HAP-1 (cell line): ENCODE results near the gene ADRM1.

Experiments
- DNase-seq, 2 experiments: peaks; one replicate each; pipeline ENCODE4 v3.0.0-alpha.2; 2016 to 2020; ENCODE audit warnings: low spot score in 2 of 2
- H3K27me3 ChIP-seq: fragments of 250-450 bp; sonication (Bioruptor Pico); 2 replicates; pipeline ENCODE4 v1.5.1; 2020; ENCODE audit warnings: low read depth, mild to moderate bottlenecking, moderate library complexity
- H3K36me3 ChIP-seq: fragments of 250-450 bp; sonication (Bioruptor Pico); replicated peaks from 2 replicates; pipeline ENCODE4 v1.5.1; 2020; ENCODE audit warnings: mild to moderate bottlenecking
- H3K4me1 ChIP-seq: fragments of 250-450 bp; sonication (Bioruptor Pico); 2 replicates; pipeline ENCODE4 v1.5.1; 2020; ENCODE audit warnings: mild to moderate bottlenecking
- H3K4me3 ChIP-seq: fragments of 250-450 bp; sonication (Bioruptor Pico); 2 replicates; pipeline ENCODE4 v1.5.1; 2020; ENCODE audit warnings: mild to moderate bottlenecking, moderate library complexity
- H3K9me3 ChIP-seq: fragments of 250-450 bp; sonication (Bioruptor Pico); 2 replicates; pipeline ENCODE4 v1.5.1; 2020; ENCODE audit warnings: mild to moderate bottlenecking, moderate library complexity
- in situ Hi-C: fragments of 300-500 bp; cut with MboI; formaldehyde crosslinking; loops from 3 replicates; pipeline ENCODE4 v1.14.3; 2020; ENCODE audit warnings: low sequenced_read_pairs, inconsistent platforms, mixed read lengths

Gene ADRM1

DNA sequence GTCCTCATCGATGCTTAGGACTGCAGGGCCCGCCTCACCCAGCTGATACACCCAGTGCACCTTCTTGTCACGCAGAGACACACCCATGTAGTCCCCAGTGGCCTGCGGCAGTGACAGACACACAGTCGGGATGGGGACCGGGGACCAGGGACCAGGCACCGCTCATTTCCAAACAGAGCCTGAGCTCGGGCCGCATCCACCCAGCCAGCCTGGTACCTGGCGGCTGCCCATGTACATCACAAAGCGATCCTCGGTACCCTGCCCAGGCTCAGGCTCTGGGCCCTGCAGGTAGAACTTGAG is 11.5 kb downstream of the ADRM1 start:
- Histone ChIP-seq H3K9me3 (no peaks in the 10 kb centered on the region), H3K36me3 (peaks cover 72% of the 10 kb centered on the region), H3K4me1 (no peaks in the 10 kb centered on the region), H3K4me3 (no peak overlapping the region), H3K27me3 (no peaks in the 10 kb centered on the region)
- no peak for DNase-seq
- in situ Hi-C loops, result no loop called here

DNA sequence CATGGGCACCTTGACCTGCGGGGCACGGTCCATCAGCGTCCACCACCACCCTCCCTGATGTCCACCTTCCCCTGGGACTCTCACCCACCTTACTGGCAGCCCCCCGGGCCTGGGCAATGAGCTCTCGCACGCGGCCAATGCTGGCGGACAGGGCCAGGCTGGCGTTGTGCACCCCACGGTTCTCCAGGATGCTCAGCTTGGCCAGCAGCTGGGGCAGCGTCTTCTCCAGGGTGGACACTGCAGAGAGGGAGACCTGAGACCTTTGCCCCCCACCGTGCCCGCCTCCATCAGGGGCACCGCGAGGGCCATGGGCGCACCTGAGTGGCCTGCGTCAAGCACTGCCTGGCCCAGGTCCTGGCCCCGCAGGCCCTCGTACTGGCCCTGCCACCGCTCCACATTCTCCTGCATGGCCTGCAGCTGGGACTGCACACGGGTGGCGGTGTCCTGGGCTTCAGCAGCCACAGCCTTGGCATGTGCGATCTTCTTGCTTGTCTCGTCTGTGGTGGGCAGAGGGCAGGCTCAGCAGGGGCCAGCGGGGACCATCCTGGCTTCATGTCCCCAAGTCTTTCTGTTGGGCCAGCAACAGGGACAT is 12.0 kb downstream of the ADRM1 start:
- H3K4me3 ChIP-seq, result no peak overlapping the region
- in situ Hi-C loops, result no loop called here
- no peaks in the 10 kb centered on the region for H3K9me3 ChIP-seq
- H3K4me1 ChIP-seq, result no peaks in the 10 kb centered on the region
- H3K27me3 ChIP-seq, result no peaks in the 10 kb centered on the region
- no peak for DNase-seq
- peaks cover 75% of the 10 kb centered on the region for H3K36me3 ChIP-seq

DNA sequence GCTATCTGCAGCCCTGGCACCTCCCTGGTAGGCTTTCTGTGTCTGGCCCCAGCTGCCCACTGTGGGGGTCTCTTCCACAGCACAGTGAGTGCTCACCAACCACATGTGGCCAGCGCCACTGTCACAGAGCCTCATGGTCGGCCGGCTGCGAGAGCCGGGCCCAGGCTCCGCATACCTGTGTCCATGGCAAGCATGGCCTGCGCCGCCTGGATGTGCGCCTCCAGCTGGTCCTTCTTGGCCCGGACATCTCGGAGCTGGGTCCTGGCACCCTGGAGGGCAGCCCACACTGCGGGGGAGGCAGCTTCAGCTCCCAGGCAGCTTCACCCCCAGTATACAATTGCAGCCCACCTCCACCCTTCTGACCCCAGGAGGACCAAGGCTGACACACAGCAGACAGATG is 13.0 kb downstream of the ADRM1 start:
- H3K36me3 ChIP-seq, result peaks cover 73% of the 10 kb centered on the region
- in situ Hi-C loops, result no loop called here
- no peak for DNase-seq
- no peaks in the 10 kb centered on the region for H3K4me1 ChIP-seq
- no peak overlapping the region for H3K4me3 ChIP-seq
- H3K9me3 ChIP-seq, result no peaks in the 10 kb centered on the region
- no peaks in the 10 kb centered on the region for H3K27me3 ChIP-seq

DNA sequence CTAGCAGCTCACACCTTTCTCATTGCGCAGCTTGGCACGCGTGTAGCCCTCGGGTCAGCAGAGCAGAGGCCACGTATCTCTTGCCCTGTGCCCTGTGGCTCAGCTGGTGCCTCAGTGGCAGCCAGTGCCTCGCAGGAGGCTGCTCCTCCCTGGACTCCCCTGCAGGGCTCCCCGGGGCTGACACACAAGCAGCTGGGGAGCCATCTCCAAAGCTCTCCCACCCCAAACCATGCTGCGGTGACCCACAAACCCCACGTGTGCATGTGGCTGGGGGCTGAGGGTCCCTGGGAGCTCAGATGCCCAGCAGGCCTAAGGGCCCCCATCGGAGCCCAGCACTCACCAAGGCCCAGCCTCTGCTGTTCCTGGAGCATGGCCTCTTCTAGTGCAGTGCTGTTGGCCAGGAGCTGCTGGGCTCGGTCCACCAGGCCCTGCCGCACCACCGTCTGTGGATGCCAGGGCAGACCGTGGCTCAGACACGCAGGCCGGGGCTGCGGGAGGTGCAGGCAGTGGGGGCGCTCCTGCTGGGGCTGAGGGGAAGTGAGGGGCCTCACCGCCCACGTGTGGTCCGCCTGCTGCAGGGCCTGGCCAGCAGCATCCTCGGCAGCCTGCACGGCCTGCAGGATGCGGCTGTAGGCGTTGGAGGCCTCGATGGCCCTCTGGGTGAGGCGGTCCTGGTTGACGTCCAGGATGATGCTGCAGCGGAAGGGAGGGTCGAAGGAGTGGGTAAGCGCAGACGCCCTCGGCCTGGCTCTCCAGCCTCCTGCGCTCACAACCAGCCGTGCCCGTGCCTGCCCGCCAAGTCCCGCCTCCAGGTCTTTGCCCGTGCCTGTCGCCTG is 13.8 kb downstream of the ADRM1 start:
- no peak for DNase-seq
- H3K36me3 ChIP-seq, result peaks cover 66% of the 10 kb centered on the region
- in situ Hi-C loops, result no loop called here

DNA sequence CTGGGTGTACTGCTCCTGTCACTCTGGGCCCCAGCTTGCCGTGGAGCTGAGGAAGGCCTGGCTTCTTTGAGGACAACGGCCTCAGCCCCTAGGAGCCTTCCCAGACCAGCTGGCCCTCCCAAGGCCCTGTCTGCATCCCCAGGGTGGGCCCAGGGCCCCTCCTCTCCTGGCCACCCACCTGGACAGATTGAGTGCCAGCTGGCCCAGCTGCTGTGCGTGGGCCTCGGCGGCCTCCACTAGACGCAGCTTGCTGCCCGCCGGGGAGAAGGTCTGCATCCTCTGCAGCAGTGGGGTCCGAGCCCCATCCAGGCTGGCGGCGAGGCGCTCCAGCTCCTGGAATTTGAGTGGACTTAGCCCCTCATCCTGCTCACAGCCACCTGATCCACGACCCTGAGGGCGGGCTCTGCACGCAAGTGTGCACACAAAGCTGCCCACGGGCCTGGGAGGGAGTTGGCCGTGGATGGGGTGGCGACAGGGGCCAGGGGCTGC is 14.4 kb downstream of the ADRM1 start:
- DNase-seq, result no peak
- in situ Hi-C loops, result no loop called here
- H3K9me3 ChIP-seq, result no peaks in the 10 kb centered on the region
- no peak overlapping the region for H3K4me3 ChIP-seq
- H3K27me3 ChIP-seq, result no peaks in the 10 kb centered on the region
- H3K36me3 ChIP-seq, result peaks cover 68% of the 10 kb centered on the region
- no peaks in the 10 kb centered on the region for H3K4me1 ChIP-seq

More for the DNA sequence above, 13.8 kb downstream of the ADRM1 start:
- Histone ChIP-seq H3K27me3 (no peaks in the 10 kb centered on the region), H3K4me1 (no peaks in the 10 kb centered on the region), H3K4me3 (no peak overlapping the region), H3K9me3 (no peaks in the 10 kb centered on the region)

DNA sequence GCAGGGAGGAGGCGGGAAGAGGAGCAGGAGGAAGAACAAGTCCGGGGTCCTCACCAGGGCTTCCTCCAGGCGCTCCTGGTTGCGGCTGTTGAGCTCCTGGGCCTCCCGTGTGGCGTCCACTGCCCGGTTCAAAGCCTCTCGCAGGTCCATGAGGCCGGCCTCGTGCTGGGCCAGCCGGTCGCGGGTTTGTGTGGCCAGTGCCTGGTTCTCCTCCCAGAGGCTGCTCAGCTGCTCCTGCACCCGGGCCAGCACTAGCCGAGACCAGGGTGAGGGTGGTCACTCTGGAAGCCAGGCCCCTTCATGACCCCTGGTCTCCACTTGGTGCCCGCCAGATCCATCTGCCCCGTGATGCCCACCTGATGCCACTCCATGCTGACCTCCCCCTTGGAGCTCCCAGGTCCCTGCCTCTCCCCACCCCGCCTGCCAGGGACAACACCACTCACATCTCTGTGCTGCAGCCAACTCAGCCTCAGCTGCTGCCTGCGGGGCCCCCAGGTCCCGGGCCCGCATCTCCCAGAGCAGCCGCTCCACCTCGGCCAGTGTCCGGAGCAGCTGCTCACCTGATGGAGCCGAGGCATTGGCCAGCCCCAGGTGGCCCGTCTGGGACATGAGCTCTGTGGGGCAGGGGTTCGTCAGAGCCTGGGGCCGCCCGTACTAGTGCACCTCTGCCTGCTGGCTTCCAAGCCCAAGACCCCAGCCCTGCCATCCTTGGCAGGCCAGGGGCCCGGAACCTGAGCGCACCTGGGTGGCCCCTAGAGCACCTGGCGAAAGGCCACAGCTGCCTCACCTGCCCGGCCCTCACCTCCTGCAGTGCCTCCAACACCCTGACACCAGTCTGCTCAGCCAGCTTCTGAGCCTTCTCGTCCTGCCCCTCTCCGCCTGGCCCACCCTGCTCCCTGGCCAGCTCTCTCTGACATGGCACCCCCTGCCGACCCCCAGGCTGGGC is 15.9 kb downstream of the ADRM1 start:
- Histone ChIP-seq H3K27me3 (no peaks in the 10 kb centered on the region), H3K9me3 (no peaks in the 10 kb centered on the region), H3K4me3 (no peak overlapping the region), H3K36me3 (peaks cover 58% of the 10 kb centered on the region), H3K4me1 (no peaks in the 10 kb centered on the region)
- in situ Hi-C loops, result no loop called here
- no peak for DNase-seq

DNA sequence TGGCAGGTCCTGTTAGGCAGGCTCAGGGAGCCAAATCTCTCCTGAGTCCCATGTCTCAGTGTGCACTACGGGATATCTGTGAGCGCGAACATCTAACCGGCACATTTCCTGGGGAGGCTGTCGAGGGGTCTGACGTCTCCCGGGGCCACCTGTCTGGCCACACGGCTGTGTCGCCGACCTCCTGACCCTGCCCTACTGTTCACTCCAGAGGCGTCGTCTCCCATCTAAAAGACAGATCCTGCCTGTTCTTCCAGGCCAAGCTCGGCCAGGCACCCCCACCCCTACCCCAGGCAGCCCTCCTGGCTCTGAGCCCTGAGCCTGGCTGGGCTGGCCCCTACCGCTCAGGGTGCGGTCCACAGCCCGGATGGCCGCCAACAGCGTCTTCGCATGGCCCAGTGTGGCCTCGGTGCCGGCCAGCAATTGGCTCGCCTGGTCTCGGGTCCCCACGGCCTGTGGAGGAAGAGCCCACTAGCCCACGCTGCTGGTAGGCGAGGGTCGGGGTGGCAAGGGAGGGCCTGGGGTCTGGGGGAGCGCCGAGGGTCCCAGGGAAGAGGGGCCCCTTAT is 16.6 kb downstream of the ADRM1 start:
- Histone ChIP-seq H3K4me1 (no peaks in the 10 kb centered on the region), H3K4me3 (no peak overlapping the region), H3K9me3 (no peaks in the 10 kb centered on the region), H3K36me3 (peaks cover 58% of the 10 kb centered on the region), H3K27me3 (no peaks in the 10 kb centered on the region)
- no peak for DNase-seq
- in situ Hi-C loops, result no loop called here

DNA sequence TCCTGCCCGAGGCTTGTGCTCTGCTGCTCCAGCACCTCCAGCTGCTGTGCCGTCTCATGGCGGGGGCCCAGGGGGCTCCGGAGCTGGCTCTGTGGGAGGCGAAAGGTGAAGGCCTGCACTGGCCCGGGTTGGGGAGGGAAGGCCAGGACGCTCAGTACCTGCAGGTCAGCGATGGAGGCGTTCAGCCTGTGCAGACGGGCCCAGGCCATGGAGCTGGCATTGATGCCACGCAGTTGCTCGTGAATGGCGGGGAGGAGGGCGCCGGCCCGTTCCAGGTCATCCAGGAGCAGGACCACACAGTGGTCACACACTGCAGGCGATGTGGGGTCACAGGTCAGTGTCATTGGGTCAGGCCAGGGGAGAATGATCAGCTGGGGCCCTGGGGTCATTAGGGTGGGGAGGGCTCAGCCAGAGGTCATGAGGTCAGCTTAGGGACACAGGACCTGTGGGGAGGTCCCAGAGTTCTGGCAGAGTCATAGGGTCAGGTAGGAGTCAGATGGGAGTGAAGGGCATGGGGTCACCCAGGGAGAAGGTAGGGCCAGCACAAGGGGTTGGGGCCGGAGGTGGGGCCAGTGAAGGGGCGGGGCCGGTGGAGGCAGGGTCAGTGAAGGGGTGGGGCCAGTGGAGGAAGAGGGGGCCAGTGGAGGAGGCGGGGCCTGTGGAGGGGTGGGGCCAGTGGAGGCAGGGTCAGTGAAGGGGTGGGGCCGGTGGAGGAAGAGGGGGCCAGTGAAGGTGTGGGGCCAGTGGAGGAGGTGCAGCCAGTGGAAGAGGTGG is 18.0 kb downstream of the ADRM1 start:
- peak in 1 of 2 experiments; percentile 82 for DNase-seq
- Histone ChIP-seq H3K27me3 (no peaks in the 10 kb centered on the region), H3K9me3 (no peaks in the 10 kb centered on the region), H3K4me3 (no peak overlapping the region), H3K36me3 (peaks cover 57% of the 10 kb centered on the region), H3K4me1 (no peaks in the 10 kb centered on the region)
- in situ Hi-C loops, result no loop called here

DNA sequence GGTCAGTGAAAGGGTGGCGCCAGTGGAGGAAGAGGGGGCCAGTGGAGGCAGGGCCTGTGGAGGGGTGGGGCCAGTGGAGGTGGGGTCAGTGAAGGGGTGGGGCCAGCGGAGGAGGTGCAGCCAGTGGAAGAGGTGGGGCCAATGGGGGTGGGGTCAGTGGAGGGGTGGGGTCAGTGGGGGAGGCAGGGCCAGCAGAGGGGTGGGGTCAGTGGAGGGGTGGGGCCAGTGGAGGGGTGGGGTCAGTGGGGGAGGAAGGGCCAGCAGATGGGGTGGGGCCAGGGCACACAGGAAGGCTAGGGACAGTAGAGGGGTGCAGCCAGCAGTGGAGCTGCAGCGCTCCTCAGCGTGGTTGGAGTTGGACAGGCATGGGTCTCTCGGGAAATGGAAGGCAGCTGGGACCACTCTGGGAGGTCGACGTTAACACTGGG is 18.7 kb downstream of the ADRM1 start:
- Histone ChIP-seq H3K36me3 (peaks cover 51% of the 10 kb centered on the region), H3K4me3 (no peak overlapping the region), H3K4me1 (no peaks in the 10 kb centered on the region), H3K27me3 (no peaks in the 10 kb centered on the region), H3K9me3 (no peaks in the 10 kb centered on the region)
- DNase-seq, result peak in 1 of 2 experiments; percentile 74
- in situ Hi-C loops, result no loop called here

DNA sequence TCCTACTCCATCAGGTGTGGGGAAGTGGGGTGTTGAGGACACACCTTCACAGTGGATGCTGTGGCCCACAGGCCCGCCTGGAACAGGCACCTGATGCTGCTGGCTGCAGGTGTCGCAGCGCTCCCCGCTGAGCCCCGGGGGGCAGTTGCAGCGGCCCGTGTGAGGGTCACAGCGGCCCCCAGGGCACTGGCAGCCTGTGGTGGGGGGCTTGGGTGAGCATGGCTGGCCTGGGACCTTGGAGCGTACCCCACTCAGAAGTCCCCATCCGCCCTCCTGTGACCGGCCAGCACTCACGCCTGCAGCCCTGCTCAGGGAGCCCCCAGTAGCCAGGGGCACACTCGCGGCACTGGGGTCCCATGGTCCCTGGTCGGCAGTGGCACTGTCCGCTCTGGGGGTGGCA is 19.2 kb downstream of the ADRM1 start:
- no peaks in the 10 kb centered on the region for H3K9me3 ChIP-seq
- H3K36me3 ChIP-seq, result peaks cover 51% of the 10 kb centered on the region
- no peaks in the 10 kb centered on the region for H3K27me3 ChIP-seq
- no peak overlapping the region for H3K4me3 ChIP-seq
- no peak for DNase-seq
- H3K4me1 ChIP-seq, result no peaks in the 10 kb centered on the region
- in situ Hi-C loops, result no loop called here

DNA sequence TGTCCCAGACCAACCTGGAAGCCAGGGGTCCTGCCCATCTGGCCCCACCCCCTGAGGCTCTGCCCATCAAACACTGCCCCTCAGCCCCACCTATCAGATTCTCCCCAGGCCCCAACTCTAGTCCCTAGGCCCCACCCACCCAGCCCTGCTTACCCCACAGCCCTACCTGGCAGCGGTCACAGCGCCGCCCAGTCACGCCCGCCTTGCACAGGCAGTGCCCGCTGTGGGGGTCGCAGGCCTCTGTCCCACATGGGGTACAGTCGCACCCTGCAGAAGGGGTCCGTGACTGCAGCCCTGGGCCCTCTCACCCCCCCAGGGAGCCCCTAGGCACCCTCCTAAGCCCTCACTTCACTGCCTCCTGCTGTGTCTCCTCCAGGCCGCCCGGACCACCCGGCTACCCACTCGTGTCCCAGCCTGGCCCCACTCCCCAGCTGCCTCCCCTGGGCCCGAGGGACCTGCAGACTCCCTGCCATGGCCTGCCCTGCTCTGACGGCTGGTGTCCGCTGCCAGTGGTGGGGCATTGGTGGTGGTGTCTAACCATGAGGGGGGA is 19.8 kb downstream of the ADRM1 start:
- H3K4me1 ChIP-seq, result no peaks in the 10 kb centered on the region
- DNase-seq, result no peak
- no peaks in the 10 kb centered on the region for H3K9me3 ChIP-seq
- no peak overlapping the region for H3K4me3 ChIP-seq
- H3K27me3 ChIP-seq, result no peaks in the 10 kb centered on the region
- in situ Hi-C loops, result no loop called here
- H3K36me3 ChIP-seq, result peaks cover 51% of the 10 kb centered on the region

DNA sequence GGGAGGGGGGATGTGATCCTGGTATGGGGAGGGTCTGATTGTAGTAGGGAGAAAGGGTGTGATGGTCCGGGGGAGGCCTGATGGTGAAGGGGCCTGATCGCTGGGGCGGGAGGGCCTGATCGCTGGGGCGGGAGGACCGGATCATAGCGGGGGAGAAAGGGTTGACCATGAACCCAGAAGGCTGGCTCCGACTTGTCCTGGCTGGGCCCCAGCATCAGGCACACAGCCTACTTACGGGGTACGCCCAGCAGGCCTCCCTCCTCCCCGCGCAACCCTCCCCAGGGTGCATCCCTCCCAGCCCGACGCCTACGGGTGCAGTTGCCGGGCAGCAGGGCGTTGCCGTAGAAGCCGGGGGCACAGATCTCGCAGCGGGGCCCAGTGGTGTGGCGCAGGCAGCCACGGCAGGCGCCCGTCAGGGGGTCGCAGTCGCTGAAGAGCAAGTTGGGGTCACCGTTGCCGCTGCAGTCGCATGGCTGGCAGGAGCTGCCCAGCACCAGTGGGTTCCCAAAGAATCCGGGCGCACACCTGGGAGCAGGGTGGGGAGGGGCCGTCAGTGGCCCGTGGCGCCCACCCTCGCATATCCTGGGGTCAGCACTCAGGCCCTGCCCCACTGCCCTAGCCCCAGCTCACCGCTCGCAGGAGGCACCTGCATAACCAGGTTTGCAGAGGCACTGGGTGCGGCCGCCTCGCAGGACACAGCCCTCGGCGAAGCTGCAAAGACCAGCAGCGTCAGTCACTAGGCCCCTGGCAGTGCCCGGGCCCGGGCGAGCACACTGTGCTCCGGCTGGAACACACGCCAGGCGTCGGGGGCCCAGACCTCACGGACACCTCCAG is 20.6 kb downstream of the ADRM1 start:
- H3K36me3 ChIP-seq, result peaks cover 57% of the 10 kb centered on the region
- H3K4me1 ChIP-seq, result no peaks in the 10 kb centered on the region
- no peaks in the 10 kb centered on the region for H3K27me3 ChIP-seq
- DNase-seq, result no peak
- in situ Hi-C loops, result no loop called here
- no peaks in the 10 kb centered on the region for H3K9me3 ChIP-seq
- H3K4me3 ChIP-seq, result no peak overlapping the region
